GM18907 (cell line): ENCODE measurements around the gene COX5A.
"Not testable (repeated sequence)": the region's sequence is repeated elsewhere in the genome, so short reads cannot be mapped to it uniquely, and the experiment has no call there.

Experiments
- ATAC-seq: cut with Tn5 transposase; IDR thresholded peaks from one replicate; pipeline ENCODE4 v1.9.1; 2021; ENCODE audit warnings: mild to moderate bottlenecking, moderate library complexity; ENCODE audit not compliant: unreplicated experiment

COX5A gene

DNA sequence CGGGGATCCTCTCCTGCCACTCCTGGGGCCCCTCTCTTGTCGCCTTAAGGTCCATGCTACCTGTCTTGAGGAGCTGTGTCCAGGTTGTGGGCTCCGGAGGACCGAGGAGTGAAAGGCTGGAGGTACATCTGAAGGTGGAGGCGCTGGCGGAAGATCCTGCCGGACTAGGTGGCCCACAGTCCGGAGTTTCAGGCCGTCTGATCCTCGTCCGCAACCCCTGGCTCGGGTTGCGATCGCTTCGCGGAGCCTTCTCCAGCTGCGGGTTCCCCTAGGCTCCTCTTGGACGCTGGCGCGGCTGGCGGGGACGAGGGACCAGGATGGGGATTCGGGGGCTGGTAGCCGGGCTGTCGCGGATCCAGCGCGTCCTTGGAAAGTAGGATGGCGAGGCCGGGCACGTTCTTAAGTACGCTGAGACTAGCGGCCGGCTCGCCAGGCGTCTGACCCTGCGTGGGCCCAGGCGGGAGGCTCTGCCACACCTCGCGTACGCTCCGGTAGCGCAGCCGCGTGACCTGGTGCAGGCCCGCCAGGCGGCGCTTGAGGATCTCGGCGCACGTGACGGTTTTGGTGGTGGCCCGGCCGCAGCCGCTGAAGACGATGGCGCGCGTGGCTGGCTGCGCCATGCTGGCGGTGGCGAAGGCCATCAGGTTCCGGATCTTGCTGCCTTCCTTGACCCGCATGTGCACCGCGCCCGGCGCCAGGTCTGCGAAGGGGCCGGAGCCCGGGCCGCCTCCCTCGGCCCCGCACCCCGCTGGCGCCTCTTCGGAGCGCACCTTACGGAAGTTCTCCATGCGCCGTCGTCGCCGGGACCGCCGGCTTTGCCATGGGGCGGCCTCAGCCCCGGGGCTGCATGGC is 18.1 kb upstream of the COX5A start:
- ATAC-seq: peak; percentile 46

DNA sequence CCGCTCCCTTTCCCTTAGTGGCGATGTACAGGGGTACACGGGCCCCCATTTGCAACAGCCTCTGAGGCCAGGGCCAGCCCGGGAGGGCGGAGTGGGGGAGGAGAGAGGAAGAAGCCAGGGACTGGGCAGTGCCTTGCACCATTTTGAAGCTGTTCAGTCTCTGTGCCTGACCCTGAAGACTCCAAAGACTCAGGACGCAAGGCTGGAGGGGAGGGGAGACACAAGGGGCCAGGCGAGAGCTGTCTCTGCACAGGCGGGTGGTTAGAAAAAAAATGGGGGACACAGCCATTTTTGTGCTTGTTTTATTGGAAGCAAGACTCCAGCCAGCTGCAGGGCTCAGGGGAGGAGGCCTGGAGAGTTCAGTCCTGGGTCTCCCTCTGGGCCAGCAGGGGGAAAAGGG is 17.1 kb upstream of the COX5A start:
- ATAC-seq: no peak

DNA sequence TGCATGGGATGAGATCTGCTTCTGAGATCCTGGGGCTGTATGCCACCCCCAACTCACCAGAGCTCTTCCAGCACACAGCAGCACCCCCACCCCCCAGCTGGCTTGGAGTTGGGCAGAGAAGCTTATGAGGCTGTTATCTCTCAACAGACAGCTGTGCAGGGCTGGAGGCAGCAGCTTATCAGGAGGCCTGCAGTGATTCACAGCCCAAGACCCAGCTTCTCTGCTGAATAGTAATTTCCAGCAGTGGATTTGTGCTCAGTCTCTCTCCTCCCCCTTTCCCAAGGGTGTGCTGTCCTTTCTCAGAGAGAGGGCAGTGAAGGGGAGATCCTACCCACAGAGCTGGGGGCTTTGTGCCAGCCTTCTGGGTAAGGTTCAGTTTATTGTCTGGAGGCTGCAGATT is 16.6 kb upstream of the COX5A start:
- ATAC-seq: no peak

DNA sequence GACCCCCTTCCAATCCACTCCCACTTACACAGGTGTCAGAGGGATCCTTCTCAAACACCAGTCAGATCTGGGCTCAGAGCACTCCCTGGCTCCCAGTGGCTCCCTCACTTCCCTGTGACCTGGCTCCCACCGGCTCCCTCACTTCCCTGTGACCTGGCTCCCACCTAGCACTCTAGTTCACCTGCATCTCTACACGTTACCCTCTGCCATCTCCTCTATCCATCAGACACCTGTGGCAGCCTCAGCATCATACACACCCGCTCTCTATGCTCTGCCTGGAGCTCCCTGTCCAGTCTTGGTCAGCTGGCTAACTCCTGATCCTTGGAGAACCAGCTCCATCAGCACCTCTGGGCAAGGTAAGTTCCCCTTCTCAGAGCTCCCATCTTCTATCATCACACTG is 13.1 kb upstream of the COX5A start:
- ATAC-seq: no peak

DNA sequence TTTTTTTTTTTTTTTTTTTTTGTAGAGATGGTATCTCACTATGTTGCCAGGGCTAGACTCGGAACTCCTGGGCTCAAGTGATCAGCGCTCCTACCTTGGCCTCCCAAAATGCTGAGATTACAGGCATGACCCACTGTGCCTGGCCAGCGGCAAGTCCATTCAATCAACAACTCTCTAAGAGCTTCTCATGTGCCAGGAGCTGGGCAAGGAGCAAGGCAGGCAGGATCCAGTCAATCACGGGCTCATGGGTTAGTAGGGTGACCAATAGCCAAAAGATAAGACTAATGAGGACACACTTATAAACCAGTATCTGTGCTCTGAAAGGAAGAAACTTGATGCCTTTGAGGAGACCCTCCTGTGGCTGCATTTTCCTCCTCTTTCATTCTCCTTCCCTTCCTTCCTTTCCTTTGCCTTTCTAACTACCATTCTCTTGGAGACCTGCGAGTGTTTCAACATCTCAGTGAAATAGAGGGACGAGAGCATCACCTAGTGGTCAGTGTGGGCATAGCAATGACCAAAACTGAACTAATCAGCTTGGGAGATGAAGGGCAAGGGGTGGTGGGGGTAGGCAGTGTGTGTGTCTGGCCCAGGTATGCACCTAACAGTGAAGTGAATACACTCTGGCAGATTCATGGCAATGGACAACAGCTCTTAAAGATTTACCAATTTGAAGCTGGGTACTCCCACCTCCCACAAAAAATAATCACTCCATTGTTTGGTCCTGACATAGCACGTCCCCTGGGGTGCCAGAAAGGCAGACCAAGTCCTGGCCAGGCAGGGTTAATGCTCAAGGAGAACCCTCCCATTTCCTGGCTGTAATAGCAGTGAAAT is 12.4 kb upstream of the COX5A start:
- no peak for ATAC-seq

DNA sequence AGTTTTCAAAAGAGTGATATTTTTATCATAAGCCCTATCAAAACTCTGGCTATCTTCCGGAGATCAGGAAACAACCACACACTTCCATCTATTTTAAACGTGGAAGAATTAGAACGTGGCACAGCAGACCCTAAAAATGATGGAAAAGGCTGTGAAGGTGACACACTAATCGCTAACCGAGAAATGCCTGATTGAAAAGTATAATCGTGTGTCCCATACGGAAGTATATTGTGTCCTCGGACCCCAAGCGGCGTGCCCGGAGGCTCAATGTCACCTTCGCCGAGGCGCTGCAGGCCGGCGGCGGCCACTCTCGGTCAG is 642 bp downstream of the COX5A start:
- no peak for ATAC-seq

DNA sequence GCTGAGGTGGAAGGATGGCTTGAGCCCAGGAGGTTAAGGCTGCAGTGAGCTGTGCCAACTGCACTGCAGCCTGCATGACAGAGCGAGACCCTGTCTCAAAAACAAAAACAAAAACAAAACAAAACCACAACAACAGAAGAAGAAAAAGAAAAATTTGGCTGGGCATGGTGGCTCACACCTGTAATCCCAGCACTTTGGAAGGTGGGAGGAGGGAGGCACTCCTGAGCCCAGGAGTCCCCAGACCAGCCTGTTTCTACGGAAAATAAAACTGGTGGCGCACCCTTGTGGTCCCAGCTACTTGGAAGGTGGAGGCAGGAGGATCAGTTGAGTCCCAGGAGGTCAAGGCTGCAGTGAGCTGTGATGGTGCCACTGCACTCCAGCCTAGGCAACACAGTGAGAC is 2.7 kb downstream of the COX5A start:
- not testable (repeated sequence) for ATAC-seq

DNA sequence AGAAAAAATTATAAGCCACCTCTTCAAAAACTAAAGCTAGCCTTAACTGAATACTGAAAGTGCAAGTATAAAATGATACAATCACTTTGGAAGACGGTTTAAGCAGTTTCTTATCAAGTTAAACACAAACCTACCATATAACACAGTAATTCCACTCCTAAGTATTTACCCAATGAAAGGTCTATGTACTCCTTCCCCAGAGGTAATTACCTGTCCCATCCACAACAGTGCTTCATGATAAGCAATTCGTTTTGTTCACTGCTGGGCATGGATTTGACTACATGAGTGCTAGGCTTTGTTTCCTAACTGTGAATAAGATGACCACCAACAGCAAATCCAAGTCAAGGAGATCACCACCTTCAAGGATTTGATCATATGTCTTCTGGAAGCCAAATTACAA is 4.3 kb downstream of the COX5A start:
- no peak for ATAC-seq

DNA sequence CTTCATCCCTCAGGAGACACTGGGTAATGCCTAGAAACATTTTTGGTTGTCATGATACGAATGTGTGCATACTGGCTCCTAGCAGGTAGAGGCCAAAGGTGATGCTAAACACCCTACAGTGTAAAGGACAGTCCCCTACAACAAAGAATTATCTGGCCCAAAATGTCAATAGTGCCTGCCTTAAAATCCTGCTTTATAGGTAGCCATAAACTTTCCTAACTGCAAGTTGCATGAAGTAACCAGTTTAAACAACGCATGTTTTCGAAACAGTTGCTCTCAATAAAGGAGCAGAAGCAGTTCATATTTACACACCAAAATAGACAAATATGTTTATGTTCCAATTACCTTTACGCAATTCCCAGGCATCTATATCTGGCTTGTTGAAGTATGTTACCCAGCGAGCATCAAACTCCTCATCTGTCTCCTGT is 9.1 kb downstream of the COX5A start:
- ATAC-seq: no peak

DNA sequence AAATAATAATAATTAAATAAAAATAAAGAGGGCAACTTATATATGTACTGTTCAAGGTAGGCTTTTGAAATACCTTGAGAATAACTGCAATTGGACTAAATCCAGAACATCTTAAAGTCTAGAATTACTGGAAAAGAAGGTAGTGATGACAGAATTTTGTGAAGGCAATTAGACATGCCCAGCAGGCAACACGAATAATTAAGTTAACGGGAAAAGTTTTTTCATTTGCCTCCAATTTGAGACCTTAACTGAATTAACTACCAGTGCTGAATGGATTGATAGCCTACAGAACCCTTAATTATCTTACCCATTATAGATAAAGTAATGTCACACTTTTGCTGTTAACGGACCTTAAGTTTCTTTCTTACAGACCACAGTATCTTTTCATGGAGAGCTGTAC is 13.3 kb downstream of the COX5A start:
- ATAC-seq: no peak

DNA sequence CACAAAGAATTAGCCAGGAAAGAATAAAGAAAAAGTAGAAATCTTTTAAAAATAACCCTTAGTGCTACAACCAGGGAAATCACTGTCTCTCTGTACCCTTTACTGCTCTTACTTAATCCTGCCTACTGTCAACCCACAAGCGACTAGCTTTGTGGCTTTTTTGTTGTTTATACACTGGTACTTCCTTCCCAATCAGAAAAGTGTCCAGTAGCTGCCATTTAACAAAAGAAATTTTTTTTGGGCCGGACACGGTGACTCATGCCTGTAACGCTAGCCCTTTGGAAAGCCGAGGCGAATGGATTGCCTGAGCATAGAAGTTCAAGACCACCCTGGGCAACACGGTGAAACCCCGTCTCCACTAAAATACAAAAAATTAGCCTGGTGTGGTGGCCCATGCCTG is 17.4 kb downstream of the COX5A start:
- no peak for ATAC-seq

DNA sequence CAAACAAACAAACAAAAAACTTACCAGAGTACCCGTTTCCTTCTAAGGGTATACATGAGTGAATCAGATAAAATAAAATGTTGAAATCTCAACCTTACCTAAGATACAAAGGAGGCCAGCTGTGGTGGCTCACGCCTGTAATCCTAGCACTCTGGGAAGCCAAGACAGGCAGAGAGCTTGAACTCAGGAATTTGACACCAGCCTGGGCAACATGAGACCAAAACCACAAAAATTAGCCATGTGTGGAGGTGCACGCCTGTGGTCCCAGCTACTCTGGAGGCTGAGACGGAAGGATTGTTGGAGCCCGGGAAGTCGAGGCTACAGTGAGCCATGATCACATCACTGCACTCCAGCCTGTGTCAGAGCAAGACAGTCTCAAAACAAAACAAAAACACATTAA is 20.2 kb downstream of the COX5A start:
- ATAC-seq: no peak

DNA sequence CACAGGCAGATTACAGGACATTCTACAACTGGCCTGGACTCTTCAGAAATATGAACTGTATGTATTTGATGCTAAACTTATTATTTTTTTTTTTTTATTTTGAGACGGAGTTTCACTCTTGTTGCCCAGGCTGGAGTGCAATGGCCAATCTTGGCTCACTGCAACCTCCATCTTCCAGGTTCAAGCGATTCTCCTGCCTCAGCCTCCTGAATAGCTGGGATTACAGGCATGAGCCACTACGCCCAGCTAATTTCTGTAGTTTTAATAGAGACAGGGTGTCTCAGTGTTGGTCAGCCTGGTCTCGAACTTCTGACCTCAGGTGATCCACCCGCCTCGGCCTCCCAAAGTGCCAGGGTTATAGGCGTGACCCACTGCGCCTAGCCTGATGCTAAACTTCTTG is 24.1 kb downstream of the COX5A start:
- not testable (repeated sequence) for ATAC-seq

DNA sequence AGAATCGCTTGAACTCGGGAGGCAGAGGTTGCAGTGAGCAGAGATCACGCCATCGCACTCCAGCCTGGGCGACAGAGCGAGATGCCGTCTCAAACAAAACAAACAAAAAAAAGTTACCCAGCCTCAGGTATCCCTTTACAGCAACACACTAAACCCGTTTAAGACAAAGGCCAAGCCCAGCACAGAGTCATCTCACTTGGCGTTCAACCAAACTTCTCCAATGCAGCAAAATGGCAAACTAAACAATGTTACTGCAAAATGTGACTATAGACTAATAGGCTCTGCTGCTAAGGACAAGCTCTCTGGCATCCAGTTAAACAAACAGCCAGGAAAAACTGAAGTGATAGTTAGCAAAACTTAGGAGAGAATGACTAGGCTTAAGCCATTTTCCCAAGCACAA is 24.8 kb downstream of the COX5A start:
- ATAC-seq: no peak

DNA sequence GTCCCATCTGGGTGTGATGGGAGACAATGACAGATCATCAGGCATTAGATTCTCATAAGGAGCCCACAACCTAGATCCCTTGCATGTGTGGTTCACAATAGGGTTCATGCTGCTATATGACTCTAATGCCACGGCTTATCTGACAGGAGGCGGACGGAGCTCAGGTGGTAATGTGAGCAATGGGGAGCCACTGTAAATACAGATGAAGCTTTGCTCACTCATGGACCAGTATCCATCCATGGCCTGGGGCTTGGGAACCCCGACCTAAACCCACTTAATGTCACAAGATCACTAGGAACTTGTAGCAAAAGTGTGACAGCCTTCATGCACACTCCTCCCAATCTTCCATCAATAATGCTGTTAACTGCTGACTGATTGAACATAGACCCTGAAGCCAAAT is 29.2 kb downstream of the COX5A start:
- no peak for ATAC-seq

DNA sequence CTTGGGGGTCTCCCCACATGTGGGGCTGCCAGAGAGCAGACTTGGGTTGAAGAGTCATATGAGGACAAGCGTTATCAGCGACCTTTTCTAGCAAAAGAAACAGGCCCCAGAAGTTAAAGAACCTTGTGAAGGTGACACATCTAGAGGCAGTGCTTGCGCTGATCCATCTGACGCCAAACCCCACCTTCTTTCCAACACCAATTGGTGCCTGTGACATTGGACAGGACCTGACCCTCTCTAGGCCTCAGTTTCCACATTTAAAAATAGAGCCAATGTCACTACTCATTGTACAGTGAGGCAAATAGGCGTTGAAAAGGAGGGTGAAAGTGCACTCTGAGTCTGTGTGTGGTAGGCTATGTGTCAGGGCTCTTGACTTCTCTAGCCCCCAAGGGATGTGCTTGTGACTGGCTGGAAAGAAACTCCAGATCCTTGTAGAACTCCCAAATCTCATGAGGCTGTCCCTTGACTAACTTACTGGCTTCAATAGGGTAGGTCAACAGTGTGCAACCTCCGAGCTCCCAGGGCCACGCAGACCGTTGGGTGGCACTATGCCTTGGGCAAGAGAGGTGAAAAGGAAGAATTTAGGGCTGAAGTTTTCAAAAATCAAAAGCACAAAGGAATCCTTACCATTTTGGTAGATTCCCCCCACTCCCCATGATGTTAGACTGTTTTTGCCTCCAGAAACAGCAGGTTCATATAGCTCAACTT is 30.6 kb downstream of the COX5A start:
- ATAC-seq: no peak

DNA sequence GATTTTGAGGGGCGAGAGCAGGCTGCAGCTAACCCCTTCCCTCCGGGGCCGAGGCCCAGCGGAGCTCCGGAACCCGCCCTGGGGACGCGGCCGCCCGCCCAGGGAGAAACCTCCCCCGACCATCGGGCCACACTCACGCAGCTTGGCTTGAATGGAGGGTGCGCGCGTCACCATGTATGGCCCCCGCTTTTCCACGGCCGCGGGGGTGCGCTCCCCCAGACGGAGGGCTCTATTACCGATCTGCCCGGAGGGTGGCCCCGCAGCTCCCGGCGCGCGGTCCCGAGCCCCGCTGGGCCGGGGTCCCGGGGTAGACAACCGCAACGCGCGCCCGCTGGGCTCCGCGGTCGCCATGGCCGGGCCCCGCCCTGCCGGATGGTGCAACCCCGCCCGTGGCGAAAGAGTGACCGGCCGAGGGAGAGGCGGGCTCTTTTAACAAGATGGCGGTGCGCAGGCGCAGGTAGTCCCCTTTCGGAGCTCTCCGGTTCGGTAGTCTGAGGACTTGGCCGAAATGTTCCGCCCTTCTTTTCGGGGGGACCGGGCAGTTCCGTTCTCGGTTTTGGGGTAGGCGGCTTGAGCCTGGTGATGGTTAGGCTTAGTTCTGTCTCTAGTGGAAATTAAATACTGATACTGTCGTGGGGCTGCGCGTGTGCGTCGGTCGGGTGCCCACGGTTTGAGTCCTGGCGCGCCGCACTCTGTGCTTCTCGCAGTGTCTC is 31.3 kb downstream of the COX5A start, which contains the start of gene FAM219B:
TSS of gene FAM219B (minus strand) at position 402 of the 713 bp plus-strand sequence. CDS start at position 351, 51 bp downstream.
- peak; percentile 77 for ATAC-seq

DNA sequence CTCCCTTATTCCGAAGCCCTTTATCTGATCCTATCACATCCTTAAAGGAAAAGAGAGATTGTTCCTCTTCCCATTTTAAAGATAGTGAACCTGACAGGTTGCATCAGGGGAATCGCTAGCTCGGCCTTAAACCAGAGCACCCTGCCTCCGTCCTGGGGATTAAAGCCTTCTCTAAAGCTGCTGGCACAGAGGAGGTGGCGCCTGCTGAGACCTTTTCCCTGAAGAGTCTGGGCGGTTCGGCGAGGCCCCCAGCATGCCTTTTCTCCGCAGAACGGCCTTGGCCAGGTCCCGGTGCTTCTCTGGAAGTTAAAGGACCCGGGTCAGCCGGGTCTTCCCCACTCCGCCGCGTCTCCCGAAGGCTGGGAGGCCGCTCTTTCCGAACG is 31.8 kb downstream of the COX5A start:
- peak; percentile 25 for ATAC-seq

DNA sequence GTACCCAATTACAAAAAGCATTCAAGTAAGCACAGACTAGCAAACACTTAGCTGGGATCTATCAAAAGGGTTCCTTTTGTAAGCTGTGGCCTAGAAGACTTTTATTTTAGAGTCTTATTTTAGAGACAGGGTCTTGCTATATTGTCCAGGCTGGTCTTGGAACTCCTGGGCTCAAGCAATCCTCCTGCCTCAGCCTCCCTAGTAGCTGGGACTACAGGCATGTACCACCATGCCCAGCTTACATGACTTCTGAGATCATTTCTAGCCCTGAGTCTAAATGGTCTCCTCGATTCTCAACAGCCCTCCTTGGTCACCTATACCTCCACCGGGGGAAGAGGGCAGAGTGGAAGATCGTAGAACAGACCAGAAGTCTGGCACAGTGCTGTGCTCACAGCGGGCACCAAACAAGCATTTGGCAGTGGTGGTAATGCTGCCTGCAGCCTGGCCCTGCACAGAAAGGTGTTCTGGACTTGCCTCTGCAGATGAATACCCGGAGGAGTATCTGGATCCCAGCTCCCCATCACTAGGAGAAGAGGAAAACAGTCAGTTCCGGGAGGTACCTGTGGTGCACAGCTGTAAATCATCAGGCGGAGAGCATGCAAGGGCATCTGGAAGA is 33.6 kb downstream of the COX5A start:
- no peak for ATAC-seq

DNA sequence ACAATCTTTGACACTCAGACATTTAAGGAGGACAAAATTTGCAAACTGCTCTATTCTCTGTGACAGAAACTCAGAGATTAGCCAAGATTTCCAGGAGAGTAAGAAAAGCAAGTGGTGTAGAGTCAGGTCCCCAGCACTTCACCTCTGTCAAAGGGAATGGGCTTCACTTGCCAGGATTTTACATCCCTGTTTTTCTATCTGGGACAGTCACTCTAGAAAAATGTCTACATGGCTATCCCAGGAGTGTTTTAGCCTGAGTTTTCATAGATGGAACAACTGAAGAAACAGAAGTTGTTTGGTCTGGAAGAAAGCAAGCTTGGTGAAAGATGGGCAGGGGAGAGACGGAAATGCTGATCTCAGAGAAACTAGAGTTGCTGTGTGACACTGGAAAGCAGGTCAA is 34.2 kb downstream of the COX5A start:
- no peak for ATAC-seq
